Lower leg skin (tissue), 3 donors: ENCODE data around the gene JAG1.

Experiments
- POLR2A ChIP-seq, 2 donors: fragments of 450-650 bp; IDR thresholded peaks; one replicate each; pipeline ENCODE4 v1.6.1; 2016 to 2017; ENCODE audit warnings: antibody characterized with exemption in 2 of 2, mild to moderate bottlenecking in 1 of 2, moderate library complexity in 1 of 2
- TF ChIP-seq, protein P1 (sequence below), 3 donors: fragments of 450-650 bp; IDR thresholded peaks; one replicate each; pipeline ENCODE4 v1.5.1; 2016; ENCODE audit warnings: antibody characterized with exemption in 3 of 3, mild to moderate bottlenecking in 3 of 3, moderate library complexity in 2 of 3

GRCh38 chr20:10655720-10656669, 17.8 kb downstream of the JAG1 start:
- TF ChIP-seq, protein P1, sequence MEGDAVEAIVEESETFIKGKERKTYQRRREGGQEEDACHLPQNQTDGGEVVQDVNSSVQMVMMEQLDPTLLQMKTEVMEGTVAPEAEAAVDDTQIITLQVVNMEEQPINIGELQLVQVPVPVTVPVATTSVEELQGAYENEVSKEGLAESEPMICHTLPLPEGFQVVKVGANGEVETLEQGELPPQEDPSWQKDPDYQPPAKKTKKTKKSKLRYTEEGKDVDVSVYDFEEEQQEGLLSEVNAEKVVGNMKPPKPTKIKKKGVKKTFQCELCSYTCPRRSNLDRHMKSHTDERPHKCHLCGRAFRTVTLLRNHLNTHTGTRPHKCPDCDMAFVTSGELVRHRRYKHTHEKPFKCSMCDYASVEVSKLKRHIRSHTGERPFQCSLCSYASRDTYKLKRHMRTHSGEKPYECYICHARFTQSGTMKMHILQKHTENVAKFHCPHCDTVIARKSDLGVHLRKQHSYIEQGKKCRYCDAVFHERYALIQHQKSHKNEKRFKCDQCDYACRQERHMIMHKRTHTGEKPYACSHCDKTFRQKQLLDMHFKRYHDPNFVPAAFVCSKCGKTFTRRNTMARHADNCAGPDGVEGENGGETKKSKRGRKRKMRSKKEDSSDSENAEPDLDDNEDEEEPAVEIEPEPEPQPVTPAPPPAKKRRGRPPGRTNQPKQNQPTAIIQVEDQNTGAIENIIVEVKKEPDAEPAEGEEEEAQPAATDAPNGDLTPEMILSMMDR (IDR thresholded peaks at IDR 0.05) = no peak
- no peak for TF ChIP-seq POLR2A (IDR thresholded peaks at IDR 0.05)
